CD4-positive, alpha-beta T cell treated with Interleukin-17A for 1 hour (primary cell): ENCODE data around the gene SNX25.

Experiments used
- DNase-seq: peaks from one replicate; pipeline ENCODE4 v3.0.0-alpha.2; 2020

The SNX25 gene

GRCh38 chr4:185270037-185270436 is 60.6 kb downstream of the SNX25 start:
- no peak for DNase-seq

DNA sequence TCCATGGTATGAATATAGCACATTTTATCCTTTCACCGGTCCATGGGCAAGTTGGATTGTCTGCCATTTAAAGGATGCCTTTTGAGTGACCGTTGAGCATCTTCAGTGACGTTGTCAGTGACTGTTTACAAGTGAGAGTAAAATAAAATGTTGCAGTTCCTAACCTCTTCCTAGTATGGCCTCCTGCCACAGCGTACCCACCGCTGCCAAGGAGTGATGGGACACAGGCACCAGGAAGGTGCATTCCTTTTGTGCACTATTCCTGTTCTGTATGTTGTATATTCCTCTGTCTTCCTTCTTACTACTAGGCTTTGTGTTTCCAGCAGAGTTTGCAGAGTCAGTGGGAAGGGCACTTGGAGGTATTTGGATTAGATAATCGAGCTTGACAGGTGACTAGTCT is 61.5 kb downstream of the SNX25 start:
- DNase-seq, result no peak

DNA sequence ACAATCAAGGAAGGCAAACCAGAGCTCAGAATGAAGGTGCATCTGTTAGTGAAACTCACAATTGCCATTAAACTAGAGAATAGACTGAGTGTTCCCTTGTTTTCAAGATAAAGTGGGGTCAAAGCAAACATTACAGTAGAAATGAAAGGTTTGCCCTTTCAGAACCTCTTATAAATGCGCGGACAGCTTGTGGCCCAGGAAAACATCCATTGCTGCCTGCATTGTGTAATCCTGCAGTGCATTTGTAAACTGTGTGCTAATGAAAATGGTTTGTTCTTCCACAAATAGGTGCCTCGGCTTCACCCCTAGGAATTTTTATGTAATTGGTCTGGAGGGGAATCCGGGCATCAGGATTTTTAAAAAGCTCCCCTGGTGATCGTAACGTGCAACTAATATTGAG is 62.8 kb downstream of the SNX25 start:
- no peak for DNase-seq

DNA sequence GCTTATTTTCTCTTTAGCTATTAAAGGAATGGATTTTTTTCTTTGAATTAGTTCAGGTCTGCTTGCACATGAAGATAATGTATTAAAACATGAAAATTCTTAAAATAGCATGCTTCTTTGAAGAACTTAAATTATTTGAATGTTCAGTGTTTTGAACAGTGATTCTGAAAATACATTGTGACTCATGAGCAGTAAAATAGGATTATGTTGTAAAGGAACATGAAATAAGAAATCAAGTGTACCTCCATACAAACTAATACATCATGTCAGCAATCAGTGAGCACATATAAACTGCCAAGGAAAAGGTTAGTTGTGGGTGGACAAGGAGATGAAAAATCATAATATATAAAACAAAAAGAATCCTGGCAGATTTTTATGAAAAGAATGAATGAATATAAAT is 66.1 kb downstream of the SNX25 start:
- no peak for DNase-seq

- no peak for DNase-seq
These were observed 66.6 kb downstream of the SNX25 start for GRCh38 chr4:185276036-185276435.

DNA sequence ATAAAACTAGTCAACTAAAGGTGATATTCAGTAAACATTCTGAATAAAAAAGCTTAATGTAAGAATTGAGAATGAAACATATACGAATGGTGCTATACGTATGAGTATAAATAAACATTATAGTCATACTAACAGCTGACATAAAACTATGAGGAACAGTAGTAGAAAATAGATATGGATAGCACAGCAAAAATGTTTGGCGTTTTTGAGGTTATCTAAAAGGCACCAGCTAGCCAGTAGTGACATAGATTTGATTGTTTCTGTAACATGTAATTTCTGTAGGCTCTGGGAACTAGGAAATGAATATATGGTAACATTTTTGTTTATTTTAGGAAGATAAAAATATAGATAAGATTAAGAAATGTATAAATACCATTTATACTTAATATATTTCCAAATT is 69.3 kb downstream of the SNX25 start:
- no peak for DNase-seq

GRCh38 chr4:185280608-185281007 is 71.2 kb downstream of the SNX25 start:
- DNase-seq, result no peak

DNA sequence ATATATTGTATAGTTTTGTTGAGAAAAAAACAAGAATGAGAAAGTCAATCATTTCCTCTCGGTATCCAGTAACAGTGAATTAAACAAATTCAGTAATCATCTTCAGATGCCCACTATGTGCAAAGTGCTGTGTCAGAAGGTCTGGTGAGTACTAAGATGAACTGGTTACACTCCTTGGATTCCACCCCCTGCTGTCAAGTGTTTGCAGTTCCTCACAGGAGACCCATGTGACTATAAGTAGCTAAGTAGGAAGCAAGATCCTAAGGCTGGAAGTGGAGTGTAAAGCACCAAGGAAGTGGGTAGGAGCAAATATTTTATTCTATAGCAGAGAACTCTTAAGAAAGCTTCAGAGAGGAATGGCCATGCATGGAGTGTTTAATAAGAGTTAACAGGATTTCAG is 73.6 kb downstream of the SNX25 start:
- no peak for DNase-seq

DNA sequence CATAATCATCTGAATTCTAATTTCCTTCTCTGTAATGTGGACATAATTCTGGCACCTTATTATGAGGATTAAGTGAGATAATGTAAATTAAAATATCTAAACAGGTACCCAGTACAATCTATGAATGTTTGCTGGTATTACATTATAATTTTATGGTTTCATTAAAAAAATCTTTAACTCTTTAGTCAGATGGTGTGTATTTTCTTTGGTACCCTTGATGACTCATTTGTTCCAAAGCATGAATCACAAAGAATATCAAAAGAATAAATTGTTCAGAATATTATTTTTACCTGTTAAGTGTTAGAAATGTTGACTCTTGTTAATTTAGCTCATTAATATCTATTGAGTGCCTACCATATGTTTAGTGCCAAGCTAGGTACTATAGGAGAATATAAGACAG is 74.3 kb downstream of the SNX25 start:
- no peak for DNase-seq

GRCh38 chr4:185285632-185286393 is 76.4 kb downstream of the SNX25 start:
- DNase-seq, result no peak

GRCh38 chr4:185286571-185286970 is 77.2 kb downstream of the SNX25 start:
- no peak for DNase-seq

DNA sequence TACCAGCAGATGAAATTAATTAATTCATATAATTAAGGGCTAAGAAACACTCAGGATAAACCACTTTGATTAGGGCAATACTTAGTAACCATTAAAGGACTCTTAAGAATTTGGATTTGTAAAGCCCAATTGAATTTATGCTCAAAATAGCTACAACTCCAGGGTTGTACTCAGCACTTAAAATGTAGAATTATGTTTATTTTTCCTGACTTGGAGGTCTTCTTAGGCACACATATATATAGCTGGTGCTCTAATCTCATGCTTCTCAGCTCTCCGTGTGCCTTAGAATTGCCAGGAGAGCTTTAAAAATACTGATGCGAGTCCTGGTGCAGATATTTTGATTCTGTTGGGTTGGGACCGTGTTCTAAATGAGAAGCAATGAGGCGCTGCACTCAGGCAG is 77.6 kb downstream of the SNX25 start:
- no peak for DNase-seq

GRCh38 chr4:185290018-185290607 is 80.7 kb downstream of the SNX25 start:
- no peak for DNase-seq

DNA sequence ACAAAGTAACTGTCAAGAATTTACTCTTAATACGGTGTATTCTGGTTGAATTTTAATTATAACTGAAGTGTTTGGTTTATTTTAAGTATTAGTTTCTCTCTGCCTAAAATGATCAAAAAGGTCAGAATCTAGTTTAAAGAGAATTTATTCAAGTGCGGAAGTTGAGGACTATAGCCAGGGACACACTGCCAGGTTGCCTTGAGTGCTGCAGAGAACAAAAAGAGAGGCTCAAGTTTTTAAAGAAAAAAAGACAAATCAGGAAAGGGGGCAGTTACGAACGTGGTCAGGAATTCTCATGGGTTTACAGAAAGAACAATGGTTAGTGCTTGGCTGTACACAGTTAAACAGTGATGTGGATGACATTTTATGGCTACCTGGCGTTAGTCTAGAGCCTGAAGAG is 81.3 kb downstream of the SNX25 start:
- DNase-seq, result no peak

GRCh38 chr4:185293202-185293601 is 83.8 kb downstream of the SNX25 start:
- no peak for DNase-seq

- no peak for DNase-seq
These were observed 87.5 kb downstream of the SNX25 start for GRCh38 chr4:185296665-185297460.

GRCh38 chr4:185298728-185299430 is 89.5 kb downstream of the SNX25 start:
- DNase-seq, result no peak

DNA sequence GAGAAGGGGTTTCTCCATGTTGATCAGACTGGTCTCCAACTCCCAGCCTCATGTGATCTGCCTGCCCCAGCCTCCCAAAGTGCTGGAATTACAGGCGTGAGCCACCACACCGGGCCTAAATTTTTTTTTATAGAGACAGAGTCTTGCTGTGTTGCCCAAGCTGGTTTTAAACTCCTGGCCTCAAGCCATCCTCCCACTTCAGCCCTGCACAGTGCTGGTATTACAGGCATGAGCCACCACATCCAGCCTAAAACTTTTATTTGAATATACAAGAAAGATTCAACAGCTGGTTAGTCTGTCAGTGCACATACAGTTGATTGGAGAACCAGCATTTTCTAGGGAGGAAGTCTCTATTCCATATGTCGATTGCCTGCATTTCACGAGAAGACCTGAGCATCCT is 95.1 kb downstream of the SNX25 start:
- DNase-seq, result no peak

- DNase-seq, result peak; percentile 49
These were observed 95.7 kb downstream of the SNX25 start for GRCh38 chr4:185304944-185305690.

GRCh38 chr4:185305979-185306442 is 96.6 kb downstream of the SNX25 start:
- no peak for DNase-seq

DNA sequence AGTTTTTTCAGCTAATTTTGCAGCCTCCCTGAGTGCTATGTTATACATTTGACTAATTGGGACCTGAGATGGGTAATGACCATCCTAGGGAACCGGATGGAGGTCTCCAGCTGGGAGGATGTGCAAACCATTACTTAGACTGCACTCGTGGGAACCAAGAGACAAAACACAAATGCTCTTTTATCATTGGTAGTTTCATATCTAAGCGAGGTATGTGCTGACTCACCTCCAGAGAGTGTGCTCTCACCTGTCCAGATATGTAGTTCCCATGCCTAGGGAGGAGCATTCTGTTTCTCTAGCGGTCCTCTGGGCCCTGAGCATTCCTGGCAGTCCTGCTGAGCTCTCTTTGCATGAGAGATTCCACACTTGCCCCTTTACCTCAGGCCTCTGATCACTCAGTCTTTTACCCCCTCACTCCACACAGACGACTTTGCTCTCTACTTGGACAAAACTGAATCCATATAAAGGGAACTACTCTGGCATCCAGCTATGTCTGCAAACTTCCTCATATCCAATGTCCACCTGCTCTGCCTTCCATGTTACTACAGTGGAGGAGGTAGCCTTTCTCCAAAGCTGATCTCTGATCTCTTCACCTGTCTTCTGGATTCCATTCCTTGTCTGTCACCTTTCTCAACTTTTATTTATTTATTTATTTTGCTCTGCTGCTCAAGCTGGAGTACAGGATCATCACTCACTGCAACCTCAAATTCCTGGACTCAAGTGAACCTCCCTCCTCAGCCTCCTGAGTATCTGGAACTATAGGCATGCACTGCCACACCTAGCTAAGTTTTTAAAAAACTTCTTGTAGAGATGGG is 97.9 kb downstream of the SNX25 start:
- no peak for DNase-seq

- DNase-seq, result no peak
These were observed 100.4 kb downstream of the SNX25 start for GRCh38 chr4:185309770-185310169.
